ENCODE measurements around the gene ALDOA. TPM values are rescaled to one million over a fixed set of nuclear protein-coding genes. Genes with fewer than 3 reads are reported as not detected.
"Not testable (repeated sequence)": the region's sequence is repeated elsewhere in the genome, so short reads cannot be mapped to it uniquely, and the experiment has no call there.

The ALDOA gene
- total RNA-seq (ENCODE audit: low replicate concordance): 522 and 792 TPM in 2 replicates

GRCh38 chr16:30065102-30065942 lies at the start of gene ALDOA:
Gene ALDOA (plus strand): TSS chr16:30065760. CDS start chr16:30066898, 1,138 bp downstream.
- TF ChIP-seq CTCF (IDR thresholded peaks at IDR 0.05; ENCODE audit: insufficient read depth, low read length): no peak
- peak within 1 kb of the TSS; percentile 95 for H3K4me3 ChIP-seq (ENCODE audit: low read depth, low read length)
- peak; percentile 98 for DNase-seq (ENCODE audit: low read depth)

GRCh38 chr16:30016555-30017276 lies 48.8 kb upstream of the ALDOA start:
- no peak overlapping the region for H3K4me3 ChIP-seq (ENCODE audit: low read depth, low read length)
- TF ChIP-seq CTCF (IDR thresholded peaks at IDR 0.05; ENCODE audit: insufficient read depth, low read length): no peak
- DNase-seq (ENCODE audit: low read depth): no peak

- DNase-seq (ENCODE audit: low read depth): no peak
- no peak overlapping the region for H3K4me3 ChIP-seq (ENCODE audit: low read depth, low read length)
- no peak for TF ChIP-seq CTCF (IDR thresholded peaks at IDR 0.05; ENCODE audit: insufficient read depth, low read length)
Observed at GRCh38 chr16:30017277-30017656, 48.3 kb upstream of the ALDOA start.

- H3K4me3 ChIP-seq (ENCODE audit: low read depth, low read length); DNase-seq (ENCODE audit: low read depth): not testable (repeated sequence)
Observed at GRCh38 chr16:30017937-30018336, 47.6 kb upstream of the ALDOA start.

GRCh38 chr16:30018731-30019158 lies 46.8 kb upstream of the ALDOA start:
- no peak overlapping the region for H3K4me3 ChIP-seq (ENCODE audit: low read depth, low read length)
- TF ChIP-seq CTCF (IDR thresholded peaks at IDR 0.05; ENCODE audit: insufficient read depth, low read length): no peak
- no peak for DNase-seq (ENCODE audit: low read depth)

GRCh38 chr16:30022887-30023286 lies 42.7 kb upstream of the ALDOA start, which contains the start of gene C16orf92:
Gene C16orf92 (plus strand): TSS chr16:30023198. CDS start chr16:30023341, 143 bp downstream.
- DNase-seq (ENCODE audit: low read depth): no peak
- H3K4me3 ChIP-seq (ENCODE audit: low read depth, low read length): no peak within 1 kb of the TSS
- TF ChIP-seq CTCF (IDR thresholded peaks at IDR 0.05; ENCODE audit: insufficient read depth, low read length): no peak

GRCh38 chr16:30023586-30023985 lies 42.0 kb upstream of the ALDOA start:
- H3K4me3 ChIP-seq (ENCODE audit: low read depth, low read length): no peak overlapping the region
- no peak for TF ChIP-seq CTCF (IDR thresholded peaks at IDR 0.05; ENCODE audit: insufficient read depth, low read length)
- no peak for DNase-seq (ENCODE audit: low read depth)
